Trophoblast cell (in vitro differentiated cells and primary cell): Measurements from ENCODE around the gene UNC13D.

ENCODE experiments used
- DNase-seq, 2 donors: peaks; one replicate each; pipeline ENCODE4 v3.0.0-alpha.2; 2016
- H2AFZ ChIP-seq: 2 replicates; pipeline ENCODE4 v1.6.1; 2013; ENCODE audit warnings: low read length, moderate library complexity, mild to moderate bottlenecking; ENCODE audit not compliant: insufficient read depth, poor library complexity
- H2AK5ac ChIP-seq: 2 replicates; pipeline ENCODE4 v1.6.1; 2013; ENCODE audit warnings: mild to moderate bottlenecking, low read length
- H2BK120ac ChIP-seq: 2 replicates; pipeline ENCODE4 v1.6.1; 2013; ENCODE audit warnings: low read length, mild to moderate bottlenecking, moderate library complexity; ENCODE audit not compliant: insufficient read depth, poor library complexity
- H2BK12ac ChIP-seq: 2 replicates; pipeline ENCODE4 v1.6.1; 2013; ENCODE audit warnings: mild to moderate bottlenecking, low read length, moderate library complexity
- H2BK5ac ChIP-seq: 2 replicates; pipeline ENCODE4 v1.6.1; 2013; ENCODE audit warnings: low read length, low read depth, moderate library complexity, mild to moderate bottlenecking; ENCODE audit not compliant: poor library complexity
- H3K14ac ChIP-seq: 2 replicates; pipeline ENCODE4 v1.6.1; 2013; ENCODE audit warnings: mild to moderate bottlenecking, low read length
- H3K18ac ChIP-seq: 2 replicates; pipeline ENCODE4 v1.6.1; 2013; ENCODE audit warnings: mild to moderate bottlenecking, low read length
- H3K23ac ChIP-seq: 2 replicates; pipeline ENCODE4 v1.6.1; 2013; ENCODE audit warnings: low read length
- H3K27ac ChIP-seq: 2 replicates; pipeline ENCODE4 v1.5.1; 2013; ENCODE audit warnings: low read depth, mild to moderate bottlenecking, inconsistent platforms, low read length, moderate library complexity
- H3K27me3 ChIP-seq: 2 replicates; pipeline ENCODE4 v1.6.1; 2013; ENCODE audit warnings: inconsistent platforms, mild to moderate bottlenecking, low read length, moderate library complexity; ENCODE audit not compliant: insufficient read depth
- H3K36me3 ChIP-seq, 2 experiments: 1 replicate in 1 of 2; 2 replicates in 1 of 2; pipeline ENCODE4 v1.6.1; 2013; ENCODE audit warnings: low read length in 2 of 2, mild to moderate bottlenecking in 2 of 2, moderate library complexity in 1 of 2; ENCODE audit not compliant: insufficient read depth in 2 of 2, control insufficient read depth in 1 of 2
- H3K4ac ChIP-seq: 2 replicates; pipeline ENCODE4 v1.6.1; 2013; ENCODE audit warnings: low read depth, mild to moderate bottlenecking, low read length, moderate library complexity
- H3K4me1 ChIP-seq, 2 experiments: 1 replicate in 1 of 2; 2 replicates in 1 of 2; pipeline ENCODE4 v1.6.1; 2013; ENCODE audit warnings: low read length in 2 of 2, mild to moderate bottlenecking in 2 of 2, moderate library complexity in 1 of 2; ENCODE audit not compliant: insufficient read depth in 2 of 2, control insufficient read depth in 1 of 2
- H3K4me2 ChIP-seq: 2 replicates; pipeline ENCODE4 v1.6.1; 2013; ENCODE audit warnings: inconsistent platforms, mild to moderate bottlenecking, low read length, moderate library complexity
- H3K4me3 ChIP-seq: 2 replicates; pipeline ENCODE4 v1.5.1; 2013; ENCODE audit warnings: mild to moderate bottlenecking, low read depth, low read length, inconsistent platforms
- H3K79me1 ChIP-seq: one replicate; pipeline ENCODE4 v1.6.1; 2013; ENCODE audit warnings: low read length
- H3K79me2 ChIP-seq: 2 replicates; pipeline ENCODE4 v1.6.1; 2013; ENCODE audit warnings: low read length, mild to moderate bottlenecking; ENCODE audit not compliant: control insufficient read depth, insufficient read depth, poor library complexity
- H3K9ac ChIP-seq: 2 replicates; pipeline ENCODE4 v1.6.1; 2013; ENCODE audit warnings: mild to moderate bottlenecking, low read length
- H3K9me3 ChIP-seq: 2 replicates; pipeline ENCODE4 v1.6.1; 2013; ENCODE audit warnings: low read depth, mild to moderate bottlenecking, control low read depth, inconsistent platforms, low read length; ENCODE audit not compliant: insufficient read depth
- H4K12ac ChIP-seq: 2 replicates; pipeline ENCODE4 v1.6.1; 2013; ENCODE audit warnings: low read depth, mild to moderate bottlenecking, low read length, moderate library complexity
- H4K8ac ChIP-seq: 2 replicates; pipeline ENCODE4 v1.6.1; 2013; ENCODE audit warnings: low read depth, mild to moderate bottlenecking, low read length, moderate library complexity
- H4K91ac ChIP-seq: one replicate; pipeline ENCODE4 v1.6.1; 2013; ENCODE audit warnings: low read depth, mild to moderate bottlenecking, low read length, moderate library complexity
- WGBS: extraction: QIAGEN DNeasy Blood & Tissue Kit; methylation state at CpG from one replicate; pipeline ENCODE4 v1.1.7; 2013; ENCODE audit warnings: missing lambda C conversion rate; ENCODE audit not compliant: insufficient read length, insufficient coverage; ENCODE audit errors: extremely low coverage; 5-methylcytosine and 5-hydroxymethylcytosine counted together

Gene UNC13D

GRCh38 chr17:75849724-75850123 is 5.5 kb upstream of the UNC13D start:
- no peak overlapping the region for H2BK12ac ChIP-seq
- H3K36me3 ChIP-seq = peaks cover 52 to 54% of the 10 kb centered on the region in 2 experiments
- H3K4me1 ChIP-seq = peaks cover 18 to 27% of the 10 kb centered on the region in 2 experiments
- peaks cover 2% of the 10 kb centered on the region for H3K79me2 ChIP-seq
- no peak overlapping the region for H3K4ac ChIP-seq
- H2AFZ ChIP-seq = no peak overlapping the region
- H2AK5ac ChIP-seq = no peak overlapping the region
- H3K27ac ChIP-seq = no peak overlapping the region
- H3K9ac ChIP-seq = no peak overlapping the region
- H3K9me3 ChIP-seq = peaks cover 2% of the 10 kb centered on the region
- no peak overlapping the region for H3K18ac ChIP-seq
- peaks cover 10% of the 10 kb centered on the region for H3K79me1 ChIP-seq
- WGBS = no CpG with 5 or more reads among the region's 9 CpGs
- no peaks in the 10 kb centered on the region for H3K27me3 ChIP-seq
- H2BK5ac ChIP-seq = no peak overlapping the region
- H3K23ac ChIP-seq = no peak overlapping the region
- H4K8ac ChIP-seq = no peak overlapping the region
- H3K4me3 ChIP-seq = no peak overlapping the region
- no peak overlapping the region for H4K91ac ChIP-seq
- no peak overlapping the region for H2BK120ac ChIP-seq
- no peak overlapping the region for H4K12ac ChIP-seq
- no peak overlapping the region for H3K14ac ChIP-seq
- peak; percentile 88 to 90 for DNase-seq
- no peak overlapping the region for H3K4me2 ChIP-seq

- no peak overlapping the region for H4K12ac ChIP-seq
- no peak overlapping the region for H3K27ac ChIP-seq
- no peak for DNase-seq
- H3K9me3 ChIP-seq = peaks cover 2% of the 10 kb centered on the region
- H3K4me2 ChIP-seq = no peak overlapping the region
- peaks cover 52 to 54% of the 10 kb centered on the region in 2 experiments for H3K36me3 ChIP-seq
- no peak overlapping the region for H2BK5ac ChIP-seq
- WGBS = no CpG with 5 or more reads among the region's 11 CpGs
- H3K79me2 ChIP-seq = no peaks in the 10 kb centered on the region
- no peak overlapping the region for H2AFZ ChIP-seq
- no peak overlapping the region for H4K8ac ChIP-seq
- no peak overlapping the region for H3K9ac ChIP-seq
- H3K79me1 ChIP-seq = peaks cover 10% of the 10 kb centered on the region
- no peak overlapping the region for H3K14ac ChIP-seq
- no peak overlapping the region for H2AK5ac ChIP-seq
- no peak overlapping the region for H3K23ac ChIP-seq
- no peak overlapping the region for H3K4ac ChIP-seq
- no peak overlapping the region for H2BK120ac ChIP-seq
- H4K91ac ChIP-seq = no peak overlapping the region
- H3K4me1 ChIP-seq = peaks cover 19 to 26% of the 10 kb centered on the region in 2 experiments
- H3K18ac ChIP-seq = no peak overlapping the region
- H2BK12ac ChIP-seq = no peak overlapping the region
- H3K4me3 ChIP-seq = no peak overlapping the region
- no peaks in the 10 kb centered on the region for H3K27me3 ChIP-seq
These were observed 5.1 kb upstream of the UNC13D start for GRCh38 chr17:75849279-75849646.

- no peak overlapping the region for H3K9ac ChIP-seq
- H4K8ac ChIP-seq = no peak overlapping the region
- H3K14ac ChIP-seq = no peak overlapping the region
- H2BK120ac ChIP-seq = no peak overlapping the region
- H3K4me3 ChIP-seq = no peak overlapping the region
- no peak overlapping the region for H3K23ac ChIP-seq
- DNase-seq = peak; percentile 64 to 80
- H2BK5ac ChIP-seq = no peak overlapping the region
- H3K18ac ChIP-seq = no peak overlapping the region
- peaks cover 14% of the 10 kb centered on the region for H3K79me1 ChIP-seq
- H3K79me2 ChIP-seq = no peaks in the 10 kb centered on the region
- no peak overlapping the region for H3K4me2 ChIP-seq
- peaks cover 2% of the 10 kb centered on the region for H3K9me3 ChIP-seq
- WGBS = no CpG with 5 or more reads among the region's 16 CpGs
- H4K12ac ChIP-seq = no peak overlapping the region
- no peak overlapping the region for H2AFZ ChIP-seq
- H2AK5ac ChIP-seq = no peak overlapping the region
- no peak overlapping the region for H2BK12ac ChIP-seq
- H3K4me1 ChIP-seq = peaks cover 17 to 27% of the 10 kb centered on the region in 2 experiments
- H3K4ac ChIP-seq = no peak overlapping the region
- H3K27me3 ChIP-seq = no peaks in the 10 kb centered on the region
- peaks cover 52 to 54% of the 10 kb centered on the region in 2 experiments for H3K36me3 ChIP-seq
- no peak overlapping the region for H4K91ac ChIP-seq
- no peak overlapping the region for H3K27ac ChIP-seq
These were observed 4.5 kb upstream of the UNC13D start for GRCh38 chr17:75848523-75849278.

- Histone ChIP-seq H3K27me3 (no peaks in the 10 kb centered on the region), H2BK120ac (no peak overlapping the region), H2AFZ (no peak overlapping the region), H3K4me1 (peaks cover 17 to 24% of the 10 kb centered on the region in 2 experiments), H2AK5ac (no peak overlapping the region), H3K79me2 (no peaks in the 10 kb centered on the region), H3K79me1 (peaks cover 14% of the 10 kb centered on the region), H2BK5ac (no peak overlapping the region), H3K9me3 (peaks cover 2% of the 10 kb centered on the region), H4K91ac (no peak overlapping the region), H2BK12ac (no peak overlapping the region), H3K4ac (no peak overlapping the region), H4K12ac (no peak overlapping the region), H3K36me3 (peaks cover 52 to 54% of the 10 kb centered on the region in 2 experiments), H3K9ac (no peak overlapping the region), H3K27ac (no peak overlapping the region), H3K4me3 (no peak overlapping the region), H4K8ac (no peak overlapping the region), H3K18ac (no peak overlapping the region), H3K23ac (no peak overlapping the region), H3K4me2 (no peak overlapping the region), H3K14ac (no peak overlapping the region)
- no peak for DNase-seq
- no CpG with 5 or more reads among the region's 25 CpGs for WGBS
These were observed 3.7 kb upstream of the UNC13D start for GRCh38 chr17:75847614-75848522.
